Activated T-cell treated with anti-CD3 and anti-CD28 coated beads for 48 hours (primary cell): ENCODE data around the gene MAL.
"Not testable (repeated sequence)": the region's sequence is repeated elsewhere in the genome, so short reads cannot be mapped to it uniquely, and the experiment has no call there.

Source experiments
- DNase-seq: peaks from one replicate; pipeline ENCODE4 v3.0.0-alpha.2; 2020; ENCODE audit warnings: low read depth

Gene MAL

DNA sequence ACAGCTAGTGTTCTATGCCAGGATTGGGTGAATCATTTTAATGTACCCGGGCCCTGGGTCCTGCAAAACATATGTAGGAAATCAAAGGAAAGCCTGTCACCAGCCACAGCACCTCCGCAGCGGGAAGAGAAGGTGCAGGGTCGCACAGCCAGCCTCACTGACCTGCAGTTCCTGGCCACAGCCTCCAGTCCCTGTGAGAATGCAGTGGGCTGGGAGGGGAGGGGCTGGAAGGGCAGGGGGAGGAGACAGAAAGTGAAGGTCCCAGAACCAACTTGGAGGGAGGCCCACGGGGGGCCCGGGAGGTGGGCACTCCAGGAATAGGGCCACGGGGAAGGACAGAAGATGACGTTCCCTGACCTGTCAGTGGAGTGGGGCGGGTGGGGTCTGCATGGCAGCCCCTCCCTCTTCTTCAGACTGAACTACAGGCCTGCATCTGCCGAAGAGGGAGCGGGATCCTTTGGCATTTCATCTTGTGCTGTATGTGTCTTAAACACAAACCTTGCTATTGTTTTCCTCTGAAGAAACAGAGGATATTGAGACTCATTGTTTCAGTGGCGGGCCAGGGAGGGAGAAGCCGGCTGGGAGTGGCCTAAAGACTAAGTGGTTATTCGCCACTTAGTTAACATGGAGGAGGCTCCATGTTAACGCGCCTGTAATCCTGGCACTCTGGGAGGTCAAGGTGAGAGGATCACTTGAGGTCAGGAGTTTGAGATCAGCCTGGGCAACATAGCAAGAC, 7.5 kb downstream of the MAL start:
- DNase-seq = no peak

DNA sequence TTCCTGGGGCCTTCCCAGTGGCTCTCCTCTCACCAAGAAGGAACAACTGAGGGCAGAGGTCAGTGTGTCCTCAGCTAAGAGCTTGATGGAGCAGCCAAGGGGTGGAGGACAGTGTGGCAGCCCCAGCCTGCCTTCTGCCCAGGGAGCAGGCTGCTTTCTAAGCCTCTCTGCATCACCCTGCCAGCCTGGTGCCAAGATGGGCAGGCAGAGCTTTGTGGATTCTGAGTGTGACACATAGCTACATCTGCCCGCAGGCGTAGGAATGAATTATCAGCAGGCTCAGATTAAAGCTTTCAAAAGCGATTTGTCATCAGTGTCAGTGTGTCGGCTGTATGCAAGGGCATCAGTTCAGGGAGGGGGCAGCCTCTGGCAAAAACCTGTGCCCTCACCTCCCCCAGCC, 8.7 kb downstream of the MAL start:
- no peak for DNase-seq

DNA sequence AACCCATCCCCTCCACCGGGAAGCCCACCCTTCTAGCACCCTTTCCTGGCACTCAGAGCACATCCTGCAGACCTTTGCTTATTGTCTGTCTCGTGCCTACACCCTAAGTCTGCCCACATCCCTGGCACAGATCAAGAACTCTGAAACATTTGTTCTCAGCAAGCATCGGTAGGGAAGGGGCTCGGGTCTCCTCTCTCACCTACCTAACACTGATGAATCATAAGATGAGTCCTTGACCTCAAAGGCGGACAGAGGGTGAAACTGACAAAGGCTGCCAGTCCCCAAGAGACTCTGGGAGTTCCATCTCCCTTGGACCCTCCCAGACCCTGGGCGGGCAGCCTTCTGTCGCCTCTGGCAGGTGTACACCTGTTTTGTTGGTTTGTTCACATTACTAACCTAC, 9.3 kb downstream of the MAL start:
- DNase-seq = no peak

DNA sequence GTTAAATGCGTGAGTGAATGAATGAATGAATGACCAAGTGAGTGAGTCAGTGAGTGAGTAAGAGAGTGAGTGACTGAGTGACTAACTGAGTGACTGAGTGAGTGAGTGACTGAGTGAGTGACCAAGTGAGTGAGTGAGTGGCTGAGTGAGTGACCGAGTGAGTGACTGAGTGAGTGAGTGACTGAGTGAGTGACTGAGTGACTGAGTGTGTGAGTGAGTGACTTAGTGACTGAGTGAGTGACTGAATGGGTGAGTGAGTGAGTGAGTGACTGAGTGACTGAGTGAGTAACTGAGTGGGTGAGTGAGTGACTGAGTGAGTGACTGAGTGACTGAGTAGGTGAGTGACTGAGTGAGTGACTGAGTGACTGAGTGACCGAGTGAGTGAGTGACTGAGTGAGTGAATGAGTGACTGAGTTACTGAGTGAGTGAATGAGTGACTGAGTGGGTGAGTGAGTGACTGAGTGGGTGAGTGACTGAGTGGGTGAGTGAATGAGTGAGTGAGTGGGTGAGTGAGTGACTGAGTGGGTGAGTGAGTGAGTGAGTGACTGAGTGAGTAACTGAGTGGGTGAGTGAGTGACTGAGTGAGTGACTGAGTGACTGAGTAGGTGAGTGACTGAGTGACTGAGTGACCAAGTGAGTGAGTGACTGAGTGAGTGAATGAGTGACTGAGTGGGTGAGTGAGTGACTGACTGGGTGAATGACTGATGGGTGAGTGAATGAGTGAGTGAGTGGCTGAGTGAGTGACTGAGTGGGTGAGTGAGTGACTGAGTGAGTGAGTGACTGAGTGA, 11.3 kb downstream of the MAL start:
- no peak for DNase-seq

DNA sequence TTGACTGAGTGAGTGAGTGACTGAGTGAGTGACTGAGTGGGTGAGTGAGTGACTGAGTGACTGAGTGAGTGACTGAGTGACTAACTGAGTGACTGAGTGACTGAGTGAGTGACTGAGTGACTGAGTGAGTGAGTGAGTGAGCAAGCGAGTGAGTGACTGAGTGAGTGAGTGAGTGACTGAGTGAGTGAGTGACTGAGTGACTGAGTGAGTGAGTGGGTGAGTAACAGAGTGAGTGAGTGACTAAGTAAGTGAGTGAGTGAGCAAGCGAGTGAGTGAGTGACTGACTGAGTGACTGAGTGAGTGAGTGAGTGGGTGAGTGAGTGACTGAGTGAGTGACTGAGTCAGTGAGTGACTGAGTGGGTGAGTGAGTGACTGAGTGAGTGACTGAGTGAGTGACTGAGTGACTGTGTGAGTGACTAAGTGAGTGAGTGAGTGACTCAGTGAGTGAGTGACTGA, 11.9 kb downstream of the MAL start:
- DNase-seq = no peak

DNA sequence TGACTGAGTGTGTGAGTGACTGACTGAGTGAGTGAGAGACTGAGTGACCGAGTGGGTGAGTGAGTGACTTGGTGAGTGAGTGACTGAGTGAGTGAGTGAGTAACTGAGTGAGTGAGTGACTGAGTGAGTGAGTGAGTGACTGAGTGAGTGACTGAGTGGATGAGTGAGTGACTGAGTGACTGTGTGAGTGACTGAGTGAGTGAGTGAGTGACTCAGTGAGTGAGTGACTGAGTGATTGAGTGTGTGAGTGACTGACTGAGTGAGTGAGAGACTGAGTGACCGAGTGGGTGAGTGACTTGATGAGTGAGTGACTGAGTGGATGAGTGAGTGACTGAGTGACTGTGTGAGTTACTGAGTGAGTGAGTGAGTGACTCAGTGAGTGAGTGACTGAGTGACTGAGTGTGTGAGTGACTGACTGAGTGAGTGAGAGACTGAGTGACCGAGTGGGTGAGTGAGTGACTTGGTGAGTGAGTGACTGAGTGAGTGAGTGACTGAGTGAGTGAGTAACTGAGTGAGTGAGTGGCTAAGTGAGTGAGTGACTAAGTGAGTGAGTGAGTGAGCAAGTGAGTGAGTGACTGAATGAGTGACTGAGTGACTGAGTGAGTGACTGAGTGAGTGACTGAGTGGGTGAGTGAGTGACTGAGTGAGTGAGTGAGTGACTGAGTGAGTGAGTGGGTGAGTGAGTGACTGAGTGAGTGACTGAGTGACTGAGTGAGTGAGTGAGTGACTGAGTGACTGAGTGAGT, 12.5 kb downstream of the MAL start:
- DNase-seq = not testable (repeated sequence)

DNA sequence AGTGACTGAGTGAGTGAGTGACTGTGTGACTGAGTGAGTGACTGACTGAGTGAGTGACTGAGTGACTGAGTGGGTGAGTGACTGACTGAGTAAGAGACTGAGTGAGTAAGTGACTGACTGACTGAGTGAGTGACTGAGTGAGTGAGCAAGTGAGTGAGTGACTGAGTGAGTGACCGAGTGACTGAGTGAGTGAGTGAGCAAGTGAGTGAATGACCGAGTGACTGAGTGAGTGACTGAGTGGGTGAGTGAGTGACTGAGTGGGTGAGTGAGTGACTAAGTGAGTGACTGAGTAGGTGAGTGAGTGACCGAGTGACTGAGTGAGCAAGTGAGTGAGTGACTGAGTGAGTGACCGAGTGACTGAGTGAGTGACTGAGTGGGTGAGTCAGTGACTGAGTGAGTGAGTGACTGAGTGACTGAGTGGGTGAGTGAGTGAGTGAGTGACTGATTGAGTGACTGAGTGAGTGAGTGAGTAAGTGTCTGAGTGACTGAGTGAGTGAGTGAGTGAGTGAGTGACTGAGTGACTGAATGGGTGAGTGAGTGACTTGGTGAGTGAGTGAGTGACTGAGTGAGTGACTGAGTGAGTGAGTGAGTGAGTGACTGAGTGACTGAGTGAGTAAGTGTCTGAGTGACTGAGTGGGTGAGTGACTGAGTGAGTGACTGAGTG, 13.3 kb downstream of the MAL start:
- DNase-seq = no peak

DNA sequence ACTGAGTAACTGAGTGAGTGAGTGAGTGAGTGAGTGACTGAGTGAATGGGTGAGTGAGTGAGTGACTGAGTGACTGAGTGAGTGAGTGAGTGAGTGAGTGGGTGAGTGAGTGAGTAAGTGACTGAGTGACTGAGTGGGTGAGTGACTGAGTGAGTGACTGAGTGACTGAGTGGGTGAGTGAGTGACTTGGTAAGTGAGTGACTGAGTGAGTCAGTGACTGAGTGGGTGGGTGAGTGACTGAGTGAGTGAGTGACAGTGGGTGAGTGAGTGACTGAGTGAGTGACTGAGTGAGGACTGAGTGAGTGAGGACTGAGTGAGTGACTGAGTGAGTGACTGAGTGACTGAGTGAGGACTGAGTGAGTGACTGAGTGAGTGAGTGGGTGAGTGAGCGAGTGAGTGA, 13.9 kb downstream of the MAL start:
- no peak for DNase-seq

DNA sequence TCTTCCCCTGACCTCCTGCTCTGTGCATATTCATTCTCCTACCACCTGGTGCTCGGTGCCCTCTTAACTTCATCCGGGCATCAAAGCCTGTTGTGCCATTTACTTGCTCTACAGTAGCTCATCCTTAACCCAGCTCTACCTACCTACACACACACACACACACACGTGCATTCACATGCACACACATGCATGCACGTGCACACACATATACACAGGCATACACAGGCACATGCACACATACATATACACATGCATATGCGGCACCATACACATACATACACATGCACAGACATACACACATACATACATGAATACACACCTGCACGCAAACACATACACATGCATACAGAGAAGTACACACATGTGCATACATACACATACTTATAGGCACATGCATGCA, 14.5 kb downstream of the MAL start:
- DNase-seq = no peak

DNA sequence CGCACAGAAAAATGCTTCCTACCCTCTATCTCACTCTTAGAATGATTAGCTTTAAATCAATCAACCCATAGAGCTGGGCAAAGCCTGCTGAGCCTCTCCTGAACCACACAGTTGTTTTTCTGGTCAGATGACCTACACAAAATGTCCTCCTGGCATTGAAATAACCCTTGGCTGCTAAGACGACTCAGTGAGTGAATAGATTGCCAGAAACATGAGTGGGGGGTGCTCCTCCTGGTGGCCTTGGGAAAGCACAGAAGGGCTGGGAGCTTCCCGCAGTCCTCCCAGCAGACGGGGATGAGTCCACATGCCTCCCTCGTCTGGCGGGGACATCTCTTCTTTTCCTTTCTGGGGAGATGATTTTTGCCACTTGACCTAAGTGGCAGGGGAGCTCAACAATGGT, 14.9 kb downstream of the MAL start:
- DNase-seq = no peak

DNA sequence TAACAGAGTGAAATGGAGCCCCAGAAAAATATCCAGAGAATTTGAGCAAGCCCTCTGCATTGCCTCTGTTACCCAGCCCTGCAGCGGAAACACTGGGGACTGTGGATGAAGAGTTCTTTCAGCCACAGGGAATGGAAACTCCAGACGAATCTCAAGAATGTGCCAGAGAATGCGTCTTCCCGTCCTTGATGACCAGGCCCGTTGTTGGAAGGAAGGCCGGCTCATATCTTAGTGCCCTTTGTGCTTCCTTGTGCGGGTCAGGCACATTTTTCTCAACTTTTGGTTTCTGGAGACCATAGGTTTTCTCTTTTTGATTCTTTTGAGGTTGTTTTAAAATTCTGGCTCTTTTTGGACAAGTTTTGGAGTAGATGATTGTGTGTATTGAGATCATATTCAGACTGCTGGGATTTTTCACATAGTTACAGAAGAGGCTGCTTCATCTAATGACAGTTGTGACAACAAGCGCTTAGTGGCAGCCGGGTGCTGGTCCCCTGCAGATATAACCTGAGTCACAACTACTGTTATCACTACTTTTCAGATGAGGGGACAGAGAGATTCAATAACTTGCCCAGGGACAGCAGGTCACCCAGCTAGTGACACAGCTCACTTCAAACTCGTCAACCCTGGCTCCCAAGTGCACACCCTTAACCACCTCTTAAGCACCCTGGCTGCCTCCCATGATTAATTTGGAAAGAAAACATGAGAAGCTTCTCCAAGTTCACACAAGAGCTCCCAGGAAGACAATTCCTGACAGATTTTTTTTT, 15.7 kb downstream of the MAL start:
- DNase-seq = no peak

DNA sequence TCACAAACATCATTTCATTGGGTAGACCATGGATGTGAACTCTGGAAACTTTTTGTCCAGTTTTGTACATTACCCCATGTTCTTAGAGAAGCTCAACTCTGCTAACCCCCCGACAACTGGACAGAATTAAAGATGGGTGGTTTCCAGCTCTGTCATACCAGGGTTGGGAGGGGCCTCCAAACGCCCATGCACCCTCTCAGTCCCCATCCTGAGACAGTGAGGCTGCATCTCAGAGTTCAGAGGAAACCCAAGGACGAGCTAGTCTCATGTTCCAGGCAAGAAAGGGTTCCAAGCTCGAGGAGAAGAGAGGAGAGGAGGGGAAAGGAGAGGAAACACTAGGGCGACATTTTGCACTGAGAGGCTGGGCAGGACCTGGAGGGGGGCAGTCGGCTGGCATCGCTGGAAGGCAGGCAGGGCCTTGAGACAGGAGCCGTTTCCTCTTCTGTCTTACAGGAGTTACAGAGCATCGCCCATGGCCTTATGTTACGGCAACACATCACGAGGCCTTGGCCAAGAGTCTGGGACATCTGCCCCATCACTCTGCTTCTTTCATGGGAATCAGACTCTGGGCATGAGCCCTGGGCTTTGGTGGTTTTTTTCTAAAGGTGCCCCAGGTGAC, 16.4 kb downstream of the MAL start:
- DNase-seq = no peak

DNA sequence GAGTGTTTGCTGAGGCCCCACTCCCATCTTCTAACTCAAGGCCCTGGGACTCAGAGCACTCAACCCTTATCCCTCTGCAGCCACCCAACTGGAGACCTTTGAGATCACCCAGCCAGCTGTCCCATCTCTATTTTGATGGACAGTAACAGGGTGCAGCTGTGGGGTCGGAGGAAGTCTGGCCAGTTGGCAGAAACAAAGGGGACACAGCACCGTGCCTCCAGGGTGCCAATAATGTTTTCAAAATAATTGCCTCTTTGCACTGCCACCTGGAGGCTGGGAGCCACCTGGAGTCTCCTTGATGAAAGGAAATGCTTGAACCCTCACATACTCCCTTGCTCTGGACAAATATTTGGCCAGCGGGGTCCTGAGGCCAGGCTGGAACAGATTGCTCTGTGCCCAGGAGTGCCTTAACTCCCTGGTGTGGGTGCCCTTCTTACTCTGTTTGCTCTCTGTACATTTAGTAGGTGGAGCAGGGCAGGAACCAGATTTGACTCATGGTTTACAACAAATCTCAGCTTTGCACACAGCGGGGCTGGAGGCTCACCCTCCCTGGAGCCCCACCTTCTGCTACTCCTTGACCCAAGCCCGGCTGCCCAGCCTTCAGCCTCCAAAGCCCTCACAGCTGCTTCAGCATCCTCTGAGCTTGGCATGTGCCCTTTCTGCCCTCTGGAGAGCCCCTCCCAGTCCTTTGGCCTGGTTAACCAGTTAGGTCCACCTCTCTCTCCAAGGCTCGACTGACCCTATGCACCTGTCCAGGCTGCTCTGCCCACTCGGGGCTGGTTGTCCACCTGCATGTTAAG, 17.2 kb downstream of the MAL start:
- DNase-seq = no peak

DNA sequence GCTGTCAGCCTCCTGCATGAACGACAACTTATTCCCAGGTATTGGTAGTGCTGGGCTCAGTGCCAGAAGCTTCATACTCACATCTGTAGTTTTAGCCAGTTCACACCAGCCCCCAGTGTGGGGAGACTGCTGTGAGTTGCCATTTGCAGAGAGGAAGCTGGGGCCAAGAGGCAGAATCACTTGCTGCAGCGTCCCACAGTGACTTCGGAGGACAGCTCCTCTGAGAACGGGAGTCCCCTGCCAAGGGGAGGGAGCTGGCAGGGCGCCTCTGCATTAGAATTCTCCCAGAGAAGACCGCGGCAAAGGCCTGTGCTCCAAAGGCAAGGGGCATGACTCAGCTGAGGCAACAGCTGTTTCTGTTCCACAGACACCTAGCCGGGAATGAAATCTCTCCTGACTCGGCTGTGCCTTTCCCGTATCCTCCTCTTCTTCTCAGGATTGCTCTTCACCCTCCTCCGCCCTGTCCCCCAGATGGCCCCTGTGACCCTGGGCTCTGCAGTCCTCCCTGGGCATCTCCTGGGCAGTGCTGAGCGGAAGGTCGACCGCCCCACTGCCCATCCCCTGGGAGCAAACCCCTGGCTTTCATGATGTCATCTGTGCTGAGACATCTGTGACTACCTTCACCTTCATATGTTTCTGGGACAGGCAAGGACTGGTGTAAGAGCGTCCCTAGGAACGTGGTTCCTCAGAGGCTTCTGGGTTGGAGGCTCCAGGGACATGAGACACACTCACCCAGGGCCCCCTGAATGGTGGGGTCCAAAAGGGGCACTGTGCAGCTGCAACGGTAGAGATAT, 18.0 kb downstream of the MAL start:
- DNase-seq = no peak

DNA sequence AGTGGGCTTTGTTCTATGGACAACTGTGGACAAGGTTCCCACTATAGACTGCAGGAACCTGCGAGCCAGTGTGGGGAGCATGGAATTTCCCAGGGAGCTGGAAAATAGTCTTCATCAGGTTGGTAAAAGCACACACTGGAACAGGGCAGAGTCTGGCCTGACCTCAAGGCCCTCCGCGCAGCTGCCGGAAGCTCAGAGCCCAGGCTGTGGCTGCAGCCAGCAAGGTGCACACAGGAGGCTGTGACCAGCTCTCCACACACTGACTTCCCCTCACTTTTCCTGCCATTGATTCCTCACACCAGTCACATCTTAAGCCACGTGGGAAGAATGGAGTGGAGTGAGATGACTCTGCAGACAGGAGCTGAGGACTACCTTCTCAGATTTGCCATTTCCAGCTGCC, 19.1 kb downstream of the MAL start:
- DNase-seq = no peak

DNA sequence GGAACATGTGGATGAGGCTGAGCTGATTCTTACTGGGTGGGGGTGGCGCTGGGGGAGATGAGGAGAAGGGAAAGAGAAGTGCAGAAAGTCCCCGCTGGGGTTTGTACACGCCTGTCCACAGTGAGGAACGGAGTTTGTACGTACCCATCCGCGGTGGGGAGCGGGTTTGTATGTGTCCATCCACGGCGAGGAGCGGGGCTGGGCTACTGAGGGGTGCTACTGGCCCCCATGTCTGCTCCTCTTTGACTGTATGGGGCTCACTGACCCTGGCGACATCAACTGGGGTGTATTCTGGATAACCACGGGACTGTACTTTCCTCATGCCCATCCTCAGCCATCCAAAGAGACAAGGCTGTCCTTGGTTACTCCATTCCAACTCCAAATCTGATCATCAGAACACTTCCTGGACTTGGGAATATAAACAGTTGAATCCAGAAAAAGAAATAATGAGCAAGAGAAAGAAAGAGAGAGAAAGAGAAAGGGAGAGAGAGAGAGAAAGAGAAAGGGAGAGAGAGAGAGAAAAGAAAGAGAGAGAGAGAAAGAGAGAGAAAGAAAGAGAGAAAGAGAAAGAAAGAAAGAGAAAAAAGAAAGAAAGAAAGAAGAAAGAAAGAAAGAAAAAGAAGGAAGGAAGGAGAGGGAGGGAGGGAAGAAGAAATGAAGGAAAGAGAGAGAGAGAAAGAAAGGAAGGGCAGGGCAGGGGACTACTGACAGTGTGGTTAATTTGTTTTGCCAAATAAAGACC, 21.0 kb downstream of the MAL start:
- DNase-seq = no peak

DNA sequence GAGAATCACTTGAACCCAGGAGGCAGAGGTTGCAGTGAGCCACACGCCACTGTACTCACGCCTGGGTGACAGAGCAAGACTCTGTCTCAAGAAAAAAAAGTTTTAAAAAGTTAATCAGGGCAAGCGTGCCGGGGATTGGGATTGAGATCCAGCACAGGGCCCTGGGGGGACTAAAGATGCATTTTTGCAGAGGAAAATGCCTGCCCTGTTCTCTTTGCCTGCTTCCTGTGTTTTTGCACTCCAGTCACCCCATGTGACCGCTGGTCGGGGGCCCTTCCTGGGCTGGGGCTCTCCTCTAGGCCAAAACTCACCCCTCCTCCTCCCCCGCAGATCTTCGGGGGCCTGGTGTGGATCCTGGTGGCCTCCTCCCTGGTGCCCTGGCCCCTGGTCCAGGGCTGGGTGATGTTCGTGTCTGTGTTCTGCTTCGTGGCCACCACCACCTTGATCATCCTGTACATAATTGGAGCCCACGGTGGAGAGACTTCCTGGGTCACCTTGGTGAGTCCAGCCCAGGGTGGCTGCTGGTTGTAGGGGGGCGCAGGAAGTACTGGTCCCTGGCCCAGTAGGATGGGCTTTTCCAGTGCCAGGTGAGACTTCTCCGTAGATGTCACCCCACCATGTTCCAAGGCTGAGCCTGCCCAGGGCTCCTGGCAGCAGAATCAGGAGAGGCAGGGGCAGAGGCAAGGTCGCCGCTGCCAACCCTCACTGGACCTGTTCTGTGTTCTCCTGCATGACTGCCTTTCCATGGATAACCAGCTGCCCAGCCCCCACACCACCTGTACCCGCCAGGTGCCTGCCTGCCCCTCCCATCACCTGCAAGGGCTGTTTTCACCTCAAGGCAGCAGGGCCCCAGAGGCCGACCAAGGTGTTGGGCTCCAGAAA, 22.4 kb downstream of the MAL start:
- DNase-seq = no peak
